Measurements from ENCODE around the gene MRPL28.

DNA sequence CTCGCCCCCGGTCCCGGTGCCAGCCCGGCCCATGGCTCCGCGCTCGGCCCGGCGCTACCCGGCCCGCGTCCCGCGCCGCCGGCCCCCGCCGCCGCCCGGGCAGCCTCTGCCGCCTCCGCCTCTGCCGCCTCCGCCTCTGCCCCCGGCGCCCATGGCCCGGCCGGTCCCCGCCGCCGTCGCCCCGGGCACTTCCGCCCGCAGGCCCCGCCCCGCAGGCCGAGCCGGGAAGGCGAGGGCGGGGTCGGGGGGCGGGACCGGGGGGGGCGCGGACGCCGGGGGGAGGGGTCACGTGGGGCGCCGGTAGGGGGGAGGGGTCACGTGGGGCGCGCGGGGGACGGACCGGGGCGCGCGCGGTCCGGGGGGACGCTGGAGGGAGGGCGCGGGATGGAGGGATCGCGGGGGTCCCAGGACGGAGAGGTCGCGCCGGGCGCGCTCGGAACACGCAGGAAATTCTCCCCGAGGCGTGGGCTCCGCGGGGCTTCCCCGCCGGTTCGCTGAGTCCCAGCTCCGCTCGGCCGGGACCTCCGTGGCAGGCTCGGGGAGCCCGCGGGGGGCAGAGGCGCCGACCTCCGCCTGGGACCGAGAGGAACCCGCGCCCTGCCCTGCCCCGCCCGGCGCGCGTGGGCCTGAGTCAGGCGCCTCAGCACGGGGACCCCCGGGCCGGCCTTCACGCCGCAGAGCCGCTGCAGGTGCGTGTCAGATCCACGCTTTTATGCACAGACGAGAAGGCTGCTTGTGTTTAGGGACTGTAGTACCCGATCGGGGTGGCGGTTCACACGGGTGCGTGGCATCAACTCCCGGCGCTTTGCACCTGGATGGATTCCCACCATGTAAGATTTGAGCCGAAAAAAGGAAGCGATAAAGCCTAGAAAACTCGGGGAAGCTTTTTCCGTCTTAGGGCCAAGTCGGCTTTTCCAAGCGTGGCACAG, 11.7 kb upstream of the MRPL28 start, which contains the start of gene PGAP6:
- TF ChIP-seq POLR2A (IDR thresholded peaks at IDR 0.05): peak in 1 of 2 donors; percentile 34
- TF ChIP-seq, protein P1, sequence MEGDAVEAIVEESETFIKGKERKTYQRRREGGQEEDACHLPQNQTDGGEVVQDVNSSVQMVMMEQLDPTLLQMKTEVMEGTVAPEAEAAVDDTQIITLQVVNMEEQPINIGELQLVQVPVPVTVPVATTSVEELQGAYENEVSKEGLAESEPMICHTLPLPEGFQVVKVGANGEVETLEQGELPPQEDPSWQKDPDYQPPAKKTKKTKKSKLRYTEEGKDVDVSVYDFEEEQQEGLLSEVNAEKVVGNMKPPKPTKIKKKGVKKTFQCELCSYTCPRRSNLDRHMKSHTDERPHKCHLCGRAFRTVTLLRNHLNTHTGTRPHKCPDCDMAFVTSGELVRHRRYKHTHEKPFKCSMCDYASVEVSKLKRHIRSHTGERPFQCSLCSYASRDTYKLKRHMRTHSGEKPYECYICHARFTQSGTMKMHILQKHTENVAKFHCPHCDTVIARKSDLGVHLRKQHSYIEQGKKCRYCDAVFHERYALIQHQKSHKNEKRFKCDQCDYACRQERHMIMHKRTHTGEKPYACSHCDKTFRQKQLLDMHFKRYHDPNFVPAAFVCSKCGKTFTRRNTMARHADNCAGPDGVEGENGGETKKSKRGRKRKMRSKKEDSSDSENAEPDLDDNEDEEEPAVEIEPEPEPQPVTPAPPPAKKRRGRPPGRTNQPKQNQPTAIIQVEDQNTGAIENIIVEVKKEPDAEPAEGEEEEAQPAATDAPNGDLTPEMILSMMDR (IDR thresholded peaks at IDR 0.05): no peak
- TF ChIP-seq EP300 (IDR thresholded peaks at IDR 0.05): peak in 1 of 2 donors; percentile 36

All from tibial nerve (tissue), 4 donors.